K562 (cell line): Measurements from ENCODE around the gene GLIS1. TPM values are rescaled to one million over a fixed set of nuclear protein-coding genes. Genes with fewer than 3 reads are reported as not detected.
A peak's percentile ranks its signal among the peaks of the same experiment; 100 is the strongest.

Source experiments
- ATAC-seq: fragments of 200-7000 bp; cut with Tn5 transposase; 3 replicates; pipeline ENCODE4 v1.9.1; 2020; ENCODE audit warnings: moderate library complexity
- BruUV-seq: library from RNA; stranded (reverse); fragments of 400-500 nt; replicated peaks from 2 replicates; lab custom pipeline; 2021; lab: Mats Ljungman, UMichigan
- CTCF ChIA-PET: fragments of 300-600 bp; formaldehyde crosslinking; extraction: SDS; loops from one replicate; lab custom pipeline; 2021; ENCODE audit warnings: low intra/inter-chr PET ratio; lab: Yijun Ruan, JAX
- POLR2A ChIA-PET: fragments of 300-600, 350-650 bp; sonication (Branson Sonifier 250); formaldehyde crosslinking; extraction: SDS; loops from one replicate; lab custom pipeline; 2021; ENCODE audit warnings: antibody characterized with exemption, inconsistent platforms; lab: Yijun Ruan, JAX
- DNase-seq, 4 experiments: peaks; one replicate each; pipeline versions ENCODE4 v3.0.0 to v3.0.0-alpha.2; 2011 to 2018; ENCODE audit warnings: low spot score in 3 of 4, mixed read lengths in 3 of 4; ENCODE audit errors: extremely low read depth in 1 of 4
- FAIRE-seq: peaks from 2 replicates; lab custom pipeline; 2011; peaks lifted over from hg19 to GRCh38; lab: Jason Lieb, UNC
- H2AFZ ChIP-seq: 2 replicates; pipeline ENCODE4 v1.6.0; 2011; ENCODE audit warnings: low read depth, low read length, control low read depth, inconsistent platforms
- H3K27ac ChIP-seq: fragments of 200-600 bp; 3 replicates; pipeline ENCODE4 v1.8.0; 2011; ENCODE audit warnings: low read depth, mild to moderate bottlenecking, control low read depth, inconsistent platforms, low read length, moderate library complexity, mixed read lengths; ENCODE audit errors: extremely low read depth
- H3K27me3 ChIP-seq, 2 experiments: fragments of 300-600 bp in 1 of 2; 2 replicates in 1 of 2; 3 replicates in 1 of 2; pipeline versions ENCODE4 v1.6.0 to v1.8.0; 2011; ENCODE audit warnings: inconsistent platforms in 2 of 2, low read length in 2 of 2, mild to moderate bottlenecking in 1 of 2, mixed read lengths in 1 of 2, moderate library complexity in 1 of 2; ENCODE audit not compliant: control insufficient read depth in 2 of 2, insufficient read depth in 2 of 2
- H3K36me3 ChIP-seq: fragments of 300-600 bp; 3 replicates; pipeline ENCODE4 v1.8.0; 2011; ENCODE audit warnings: mild to moderate bottlenecking, low read length, inconsistent platforms; ENCODE audit not compliant: control insufficient read depth, insufficient read depth
- H3K4me1 ChIP-seq, 2 experiments: fragments of 200-600 bp in 1 of 2; replicated peaks in 1 of 2; 2 replicates in 1 of 2; 3 replicates in 1 of 2; pipeline versions ENCODE4 v1.5.1 to v1.8.0; 2011; ENCODE audit warnings: inconsistent platforms in 2 of 2, low read length in 2 of 2, mild to moderate bottlenecking in 1 of 2, mixed read lengths in 1 of 2, moderate library complexity in 1 of 2; ENCODE audit not compliant: control insufficient read depth in 2 of 2, insufficient read depth in 2 of 2
- H3K4me2 ChIP-seq: 2 replicates; pipeline ENCODE4 v1.6.1; 2011; ENCODE audit warnings: low read length, control low read depth, inconsistent platforms, mixed read lengths; ENCODE audit not compliant: insufficient read depth
- H3K4me3 ChIP-seq: fragments of 200-600 bp; sonication (generic), shearing (Covaris generic); 2 replicates; pipeline ENCODE4 v1.5.1; 2016; ENCODE audit warnings: control low read depth, inconsistent platforms
- H3K79me2 ChIP-seq: fragments of 200-600 bp; 3 replicates; pipeline ENCODE4 v1.8.0; 2011; ENCODE audit warnings: low read length, inconsistent platforms; ENCODE audit not compliant: control insufficient read depth, insufficient read depth
- H3K9ac ChIP-seq, 2 experiments: 2 replicates each; pipeline versions ENCODE4 v1.6.0 to v1.6.1; 2011; ENCODE audit warnings: low read depth in 2 of 2, low read length in 2 of 2, control low read depth in 1 of 2, inconsistent platforms in 1 of 2, mild to moderate bottlenecking in 1 of 2, mixed read lengths in 1 of 2; ENCODE audit not compliant: insufficient read depth in 1 of 2
- H3K9me1 ChIP-seq: one replicate; pipeline ENCODE4 v1.6.0; 2011; ENCODE audit warnings: inconsistent platforms, mild to moderate bottlenecking, low read length, moderate library complexity; ENCODE audit not compliant: control insufficient read depth, insufficient read depth
- H3K9me3 ChIP-seq: replicated peaks from 2 replicates; pipeline ENCODE4 v1.5.1; 2011; ENCODE audit warnings: low read depth, low read length, inconsistent platforms; ENCODE audit not compliant: control insufficient read depth, insufficient read depth
- H4K20me1 ChIP-seq: replicated peaks from 2 replicates; pipeline ENCODE4 v1.6.1; 2011; ENCODE audit warnings: low read length, inconsistent platforms, mixed read lengths; ENCODE audit not compliant: control insufficient read depth, insufficient read depth
- ASH1L ChIP-seq: fragments of 450-650 bp; IDR thresholded peaks from 2 replicates; pipeline ENCODE4 v1.6.1; 2018; ENCODE audit warnings: borderline replicate concordance, mild to moderate bottlenecking, low read depth; ENCODE audit not compliant: partially characterized antibody
- CBX3 ChIP-seq, 2 experiments: IDR thresholded peaks; 1 replicate in 1 of 2; 2 replicates in 1 of 2; pipeline ENCODE4 v1.6.1; 2012; ENCODE audit warnings: inconsistent platforms in 2 of 2, low read length in 2 of 2, borderline replicate concordance in 1 of 2, control low read depth in 1 of 2
- CTBP1 ChIP-seq: fragments of 450-650 bp; IDR thresholded peaks from 2 replicates; pipeline ENCODE4 v1.6.1; 2016; ENCODE audit warnings: borderline replicate concordance
- E2F1 ChIP-seq: sonication (generic); formaldehyde crosslinking; IDR thresholded peaks from 2 replicates; pipeline ENCODE4 v1.8.1; 2023; ENCODE audit warnings: mild to moderate bottlenecking, missing genetic modification reagents, moderate library complexity
- EGR1 ChIP-seq: fragments of 450-650 bp; conservative IDR thresholded peaks from 2 replicates; pipeline ENCODE4 v1.6.1; 2017; ENCODE audit warnings: mild to moderate bottlenecking
- HCFC1 ChIP-seq: IDR thresholded peaks from 2 replicates; pipeline ENCODE4 v1.6.1; 2012; ENCODE audit warnings: low read depth, low read length, improper control_type of control experiment
- HDGF ChIP-seq: fragments of 450-650 bp; IDR thresholded peaks from 2 replicates; pipeline ENCODE4 v1.6.1; 2016
- HOMEZ ChIP-seq: fragments of 250-450 bp; sonication (Bioruptor Pico); IDR thresholded peaks from 2 replicates; pipeline ENCODE4 v1.4.0; 2020; ENCODE audit warnings: mild to moderate bottlenecking, moderate library complexity
- NBN ChIP-seq: fragments of 450-650 bp; IDR thresholded peaks from 2 replicates; pipeline ENCODE4 v1.6.1; 2016; ENCODE audit warnings: low read depth, mild to moderate bottlenecking
- NFIC ChIP-seq: fragments of 450-650 bp; IDR thresholded peaks from 2 replicates; pipeline ENCODE4 v1.6.1; 2017; ENCODE audit warnings: mild to moderate bottlenecking, inconsistent platforms
- PRPF4 ChIP-seq: fragments of 200-400 bp; formaldehyde crosslinking; IDR thresholded peaks from one replicate; pipeline ENCODE4 v1.6.1; 2017; ENCODE audit warnings: low read length, low read depth, mild to moderate bottlenecking; ENCODE audit not compliant: insufficient read depth, poor library complexity, severe bottlenecking
- SETDB1 ChIP-seq: IDR thresholded peaks from one replicate; pipeline ENCODE4 v1.6.1; 2012; ENCODE audit warnings: low read length, control low read depth, inconsistent platforms
- SIX5 ChIP-seq, 2 experiments: IDR thresholded peaks; 2 replicates each; pipeline ENCODE4 v1.6.1; 2011; ENCODE audit warnings: low read length in 2 of 2, borderline replicate concordance in 1 of 2, low read depth in 1 of 2, mild to moderate bottlenecking in 1 of 2, moderate library complexity in 1 of 2; ENCODE audit not compliant: insufficient read depth in 1 of 2
- ZBTB1 ChIP-seq: sonication (generic); formaldehyde crosslinking; IDR thresholded peaks from 2 replicates; pipeline ENCODE4 v1.8.1; 2023; ENCODE audit warnings: missing genetic modification reagents, low read depth, mild to moderate bottlenecking, borderline replicate concordance
- ZNF12 ChIP-seq: sonication (generic); formaldehyde crosslinking; IDR thresholded peaks from 2 replicates; pipeline ENCODE4 v1.4.0; 2020; ENCODE audit warnings: mild to moderate bottlenecking, missing genetic modification reagents
- WGBS: fragments of 100-300 bp; shearing (Covaris generic); methylation state at CpG from one replicate; pipeline ENCODE4 v1.1.6; 2016; ENCODE audit warnings: low coverage, mixed read lengths; ENCODE audit not compliant: insufficient coverage; ENCODE audit errors: missing lambda C conversion rate; 5-methylcytosine and 5-hydroxymethylcytosine counted together
- in situ Hi-C: fragments of 300-500 bp; cut with MboI; formaldehyde crosslinking; loops from 4 replicates; pipeline ENCODE4 v1.15.0; 2018; ENCODE audit warnings: inconsistent platforms, mixed read lengths
- intact Hi-C: fragments of 100-400 bp; cut with micrococcal nuclease; formaldehyde crosslinking; loops from 2 replicates; pipeline ENCODE4 v1.14.2; 2022
- polyA plus RNA-seq, 8 experiments: library from polyadenylated mRNA; depleted of rRNA in 4 of 8; stranded (reverse) in 5 of 8; unstranded in 3 of 8; fragments of >200 nt; fragmentation: Nextera tagmentation in 2 of 8; fragmentation: Illumina TruSeq in 1 of 8; extraction: Ambion mirVana in 2 of 8; extraction: Trizol in 1 of 8; gene quantifications; 2 replicates each; pipeline versions ENCODE4 v1.2.1 to v1.2.3, GENCODE V29; 2011 to 2014; ENCODE audit warnings: inconsistent platforms in 1 of 8, missing spikeins in 1 of 8
- total RNA-seq, 7 experiments: library from RNA; depleted of rRNA in 6 of 7; stranded (reverse); fragments of >200 nt in 6 of 7; fragmentation: Illumina TruSeq in 2 of 7; extraction: Trizol in 2 of 7; gene quantifications; 2 replicates each; pipeline versions ENCODE4 v1.2.1 to v1.2.3, GENCODE V29; 2011 to 2021; ENCODE audit warnings: low replicate concordance in 1 of 7
- TF ChIP-seq, protein P1 (sequence below): fragments of 200-800 bp; sonication (Bioruptor generic); IDR thresholded peaks from 2 replicates; pipeline ENCODE4 v1.6.1; 2017; ENCODE audit warnings: missing genetic modification characterization, missing compliant biosample characterization
- TF ChIP-seq, protein P2 (sequence below): fragments of 250-450 bp; sonication (Bioruptor Pico); IDR thresholded peaks from 2 replicates; pipeline ENCODE4 v1.8.0; 2022; ENCODE audit warnings: inconsistent platforms, mild to moderate bottlenecking, moderate library complexity, borderline replicate concordance

The GLIS1 gene
- total and polyA plus RNA-seq, 9 of the 15 experiments (the other 6 are each of a cell fraction or from before 2014, with no cell fraction given): not detected

DNA sequence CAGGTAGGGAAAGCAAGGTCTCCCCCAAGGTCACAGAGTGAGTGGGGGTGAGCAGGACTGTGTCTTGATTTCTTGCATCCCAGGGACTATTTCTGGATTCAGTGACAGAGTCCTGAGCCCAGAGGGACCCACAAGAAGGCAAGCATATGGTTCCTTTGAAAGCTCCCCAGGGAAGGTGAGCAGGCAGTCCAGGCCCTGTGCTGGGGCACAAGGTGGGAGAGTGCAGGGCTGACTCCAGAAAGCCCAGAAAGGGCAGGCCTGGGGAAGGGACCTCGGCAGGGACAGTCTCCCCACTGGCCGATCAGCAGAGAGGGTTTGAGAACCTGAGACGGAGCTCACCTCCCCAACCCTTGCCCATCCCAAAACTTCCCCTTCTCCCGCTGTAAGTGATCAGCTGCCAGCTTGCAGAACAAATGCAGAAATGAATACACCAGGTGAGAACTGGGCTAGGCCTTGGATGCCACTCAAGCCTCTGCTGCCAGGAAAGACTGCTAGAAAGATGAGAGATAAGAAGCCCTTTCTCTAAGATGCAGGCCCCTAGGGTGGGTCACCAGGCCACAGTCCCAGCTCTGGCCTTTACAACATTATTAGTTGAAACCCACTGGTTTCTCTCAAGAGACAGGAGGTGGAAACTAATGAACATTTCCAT, 121.0 kb downstream of the GLIS1 start:
- peak; percentile 15; the same call in 1 of the 3 replicates for ATAC-seq
- intact Hi-C loops: no loop called here
- Histone ChIP-seq H3K9me1 (no peaks in the 10 kb centered on the region), H3K36me3 (no peaks in the 10 kb centered on the region), H3K27me3 (peaks cover 19 to 57% of the 10 kb centered on the region in 2 experiments)
- 4% methylated on average over 4 of the region's 4 CpGs for WGBS
- CTCF ChIA-PET: no interaction called here
- TF ChIP-seq ZBTB1 (CRISPR knock-in tag): no peak
- TF ChIP-seq HOMEZ (CRISPR knock-in tag): no peak
- no peak for TF ChIP-seq PRPF4
- no peak for TF ChIP-seq EGR1
- TF ChIP-seq CBX3 (IDR thresholded peaks at IDR 0.05; ENCODE audit: borderline replicate concordance in 1 of 2, low read length in 2 of 2): no peak
- no peak for TF ChIP-seq NFIC
- TF ChIP-seq ZNF12 (CRISPR knock-in tag): no peak
- TF ChIP-seq NBN: no peak
- TF ChIP-seq CTBP1: no peak
- TF ChIP-seq, protein P1, sequence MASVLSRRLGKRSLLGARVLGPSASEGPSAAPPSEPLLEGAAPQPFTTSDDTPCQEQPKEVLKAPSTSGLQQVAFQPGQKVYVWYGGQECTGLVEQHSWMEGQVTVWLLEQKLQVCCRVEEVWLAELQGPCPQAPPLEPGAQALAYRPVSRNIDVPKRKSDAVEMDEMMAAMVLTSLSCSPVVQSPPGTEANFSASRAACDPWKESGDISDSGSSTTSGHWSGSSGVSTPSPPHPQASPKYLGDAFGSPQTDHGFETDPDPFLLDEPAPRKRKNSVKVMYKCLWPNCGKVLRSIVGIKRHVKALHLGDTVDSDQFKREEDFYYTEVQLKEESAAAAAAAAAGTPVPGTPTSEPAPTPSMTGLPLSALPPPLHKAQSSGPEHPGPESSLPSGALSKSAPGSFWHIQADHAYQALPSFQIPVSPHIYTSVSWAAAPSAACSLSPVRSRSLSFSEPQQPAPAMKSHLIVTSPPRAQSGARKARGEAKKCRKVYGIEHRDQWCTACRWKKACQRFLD (CRISPR knock-in tag): no peak
- TF ChIP-seq HDGF: no peak
- no peak for TF ChIP-seq SIX5 (IDR thresholded peaks at IDR 0.05; ENCODE audit: borderline replicate concordance in 1 of 2, insufficient read depth in 1 of 2, low read depth in 1 of 2, low read length in 2 of 2)
- no peak for TF ChIP-seq ASH1L
- TF ChIP-seq SETDB1: no peak
- no peak for TF ChIP-seq HCFC1
- TF ChIP-seq E2F1 (CRISPR knock-in tag): no peak
- TF ChIP-seq, protein P2, sequence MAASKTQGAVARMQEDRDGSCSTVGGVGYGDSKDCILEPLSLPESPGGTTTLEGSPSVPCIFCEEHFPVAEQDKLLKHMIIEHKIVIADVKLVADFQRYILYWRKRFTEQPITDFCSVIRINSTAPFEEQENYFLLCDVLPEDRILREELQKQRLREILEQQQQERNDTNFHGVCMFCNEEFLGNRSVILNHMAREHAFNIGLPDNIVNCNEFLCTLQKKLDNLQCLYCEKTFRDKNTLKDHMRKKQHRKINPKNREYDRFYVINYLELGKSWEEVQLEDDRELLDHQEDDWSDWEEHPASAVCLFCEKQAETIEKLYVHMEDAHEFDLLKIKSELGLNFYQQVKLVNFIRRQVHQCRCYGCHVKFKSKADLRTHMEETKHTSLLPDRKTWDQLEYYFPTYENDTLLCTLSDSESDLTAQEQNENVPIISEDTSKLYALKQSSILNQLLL: no peak
- TF ChIP-seq, all 486 proteins: peak for 0
- no peak overlapping the region for H2AFZ ChIP-seq
- no peaks in the 10 kb centered on the region for H3K4me1 ChIP-seq
- DNase-seq: no peak
- no peak for FAIRE-seq
- BruUV-seq: no TSS peak
- no peaks in the 10 kb centered on the region for H3K79me2 ChIP-seq
- no peaks in the 10 kb centered on the region for H3K9me3 ChIP-seq
- in situ Hi-C loops: no loop called here
- H3K4me3 ChIP-seq: no peak overlapping the region
- H3K27ac ChIP-seq: no peak overlapping the region
- peaks cover 16% of the 10 kb centered on the region; the same call in 1 of the 2 replicates for H4K20me1 ChIP-seq
- POLR2A ChIA-PET: no interaction called here
- no peak overlapping the region for H3K9ac ChIP-seq
- H3K4me2 ChIP-seq: no peak overlapping the region
